ENCODE results near the gene LMNTD2. TPM values are rescaled to one million over a fixed set of nuclear protein-coding genes. Genes with fewer than 3 reads are reported as not detected.

The LMNTD2 gene
- total and polyA plus RNA-seq, 2 of the 13 experiments (the other 11 are each of a cell fraction or from before 2014, with no cell fraction given): 1.1 to 3.1 TPM

DNA sequence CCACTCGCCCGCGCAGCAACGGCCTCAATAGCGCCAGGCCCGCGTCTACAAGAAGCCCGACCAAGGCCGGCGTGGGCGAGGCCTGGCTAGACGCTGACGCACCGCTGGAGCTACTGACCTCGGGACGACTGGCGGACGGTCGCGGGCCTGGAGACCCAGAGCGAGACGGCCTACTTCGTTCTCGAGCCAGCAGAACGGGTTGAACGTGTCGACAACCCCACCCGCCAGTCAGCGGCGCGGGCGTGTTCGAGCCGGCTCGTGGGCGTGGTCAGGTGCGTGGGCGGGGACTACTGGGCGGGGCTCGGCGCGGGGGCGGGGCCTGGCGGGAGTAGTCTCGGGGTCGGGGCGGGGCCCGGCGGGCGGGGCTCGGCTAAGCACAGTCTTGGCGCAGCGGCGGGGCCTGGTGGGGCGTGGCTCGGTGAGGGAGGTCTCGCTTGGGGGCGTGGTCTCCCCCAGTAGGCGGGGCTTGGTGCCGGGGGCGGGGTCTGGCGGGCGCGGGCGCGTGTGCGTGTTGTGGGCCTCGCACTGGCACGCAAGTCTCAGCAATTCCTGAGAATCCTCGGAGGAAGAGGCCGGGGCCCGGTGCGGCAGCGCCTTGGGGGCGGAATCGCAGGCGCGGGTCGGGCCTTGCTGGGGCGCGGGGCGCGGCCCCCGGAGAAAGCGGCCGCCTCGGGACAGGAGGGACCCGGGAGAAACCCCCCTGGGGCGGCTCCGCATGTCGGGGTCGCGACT is 53.4 kb downstream of the LMNTD2 start, which contains the start of gene RNH1 (continued):
- TF ChIP-seq, protein P1, sequence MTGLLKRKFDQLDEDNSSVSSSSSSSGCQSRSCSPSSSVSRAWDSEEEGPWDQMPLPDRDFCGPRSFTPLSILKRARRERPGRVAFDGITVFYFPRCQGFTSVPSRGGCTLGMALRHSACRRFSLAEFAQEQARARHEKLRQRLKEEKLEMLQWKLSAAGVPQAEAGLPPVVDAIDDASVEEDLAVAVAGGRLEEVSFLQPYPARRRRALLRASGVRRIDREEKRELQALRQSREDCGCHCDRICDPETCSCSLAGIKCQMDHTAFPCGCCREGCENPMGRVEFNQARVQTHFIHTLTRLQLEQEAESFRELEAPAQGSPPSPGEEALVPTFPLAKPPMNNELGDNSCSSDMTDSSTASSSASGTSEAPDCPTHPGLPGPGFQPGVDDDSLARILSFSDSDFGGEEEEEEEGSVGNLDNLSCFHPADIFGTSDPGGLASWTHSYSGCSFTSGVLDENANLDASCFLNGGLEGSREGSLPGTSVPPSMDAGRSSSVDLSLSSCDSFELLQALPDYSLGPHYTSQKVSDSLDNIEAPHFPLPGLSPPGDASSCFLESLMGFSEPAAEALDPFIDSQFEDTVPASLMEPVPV (CRISPR knock-in tag; IDR thresholded peaks at IDR 0.05): no peak
- TF ChIP-seq, protein P2, sequence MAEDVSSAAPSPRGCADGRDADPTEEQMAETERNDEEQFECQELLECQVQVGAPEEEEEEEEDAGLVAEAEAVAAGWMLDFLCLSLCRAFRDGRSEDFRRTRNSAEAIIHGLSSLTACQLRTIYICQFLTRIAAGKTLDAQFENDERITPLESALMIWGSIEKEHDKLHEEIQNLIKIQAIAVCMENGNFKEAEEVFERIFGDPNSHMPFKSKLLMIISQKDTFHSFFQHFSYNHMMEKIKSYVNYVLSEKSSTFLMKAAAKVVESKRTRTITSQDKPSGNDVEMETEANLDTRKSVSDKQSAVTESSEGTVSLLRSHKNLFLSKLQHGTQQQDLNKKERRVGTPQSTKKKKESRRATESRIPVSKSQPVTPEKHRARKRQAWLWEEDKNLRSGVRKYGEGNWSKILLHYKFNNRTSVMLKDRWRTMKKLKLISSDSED (CRISPR knock-in tag; IDR thresholded peaks at IDR 0.05): no peak
- TF ChIP-seq, protein P3, sequence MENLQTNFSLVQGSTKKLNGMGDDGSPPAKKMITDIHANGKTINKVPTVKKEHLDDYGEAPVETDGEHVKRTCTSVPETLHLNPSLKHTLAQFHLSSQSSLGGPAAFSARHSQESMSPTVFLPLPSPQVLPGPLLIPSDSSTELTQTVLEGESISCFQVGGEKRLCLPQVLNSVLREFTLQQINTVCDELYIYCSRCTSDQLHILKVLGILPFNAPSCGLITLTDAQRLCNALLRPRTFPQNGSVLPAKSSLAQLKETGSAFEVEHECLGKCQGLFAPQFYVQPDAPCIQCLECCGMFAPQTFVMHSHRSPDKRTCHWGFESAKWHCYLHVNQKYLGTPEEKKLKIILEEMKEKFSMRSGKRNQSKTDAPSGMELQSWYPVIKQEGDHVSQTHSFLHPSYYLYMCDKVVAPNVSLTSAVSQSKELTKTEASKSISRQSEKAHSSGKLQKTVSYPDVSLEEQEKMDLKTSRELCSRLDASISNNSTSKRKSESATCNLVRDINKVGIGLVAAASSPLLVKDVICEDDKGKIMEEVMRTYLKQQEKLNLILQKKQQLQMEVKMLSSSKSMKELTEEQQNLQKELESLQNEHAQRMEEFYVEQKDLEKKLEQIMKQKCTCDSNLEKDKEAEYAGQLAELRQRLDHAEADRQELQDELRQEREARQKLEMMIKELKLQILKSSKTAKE (CRISPR knock-in tag; IDR thresholded peaks at IDR 0.05; ENCODE audit: borderline replicate concordance): no peak
- TF ChIP-seq ZFP36 (IDR thresholded peaks at IDR 0.05; ENCODE audit: borderline replicate concordance, low read depth, low read length, partially characterized antibody): no peak
- TF ChIP-seq ZNF235 (CRISPR knock-in tag; IDR thresholded peaks at IDR 0.05; ENCODE audit: borderline replicate concordance): no peak
- TF ChIP-seq ZNF567 (CRISPR knock-in tag; IDR thresholded peaks at IDR 0.05; ENCODE audit: borderline replicate concordance): no peak
- TF ChIP-seq ZNF331 (CRISPR knock-in tag; IDR thresholded peaks at IDR 0.05): peak; percentile 9; the same call in 1 of the 2 replicates
- no peak for TF ChIP-seq ZNF33B (CRISPR knock-in tag; IDR thresholded peaks at IDR 0.05)
- no peak for TF ChIP-seq ZNF251 (CRISPR knock-in tag; IDR thresholded peaks at IDR 0.05)
- peak; percentile 64; the same call in 1 of the 2 replicates for TF ChIP-seq ZNF329 (CRISPR knock-in tag; IDR thresholded peaks at IDR 0.05; ENCODE audit: low read depth)
- TF ChIP-seq IRF2 (CRISPR knock-in tag; IDR thresholded peaks at IDR 0.05): peak; percentile 48; the same call in 1 of the 2 replicates
- TF ChIP-seq, protein P4, sequence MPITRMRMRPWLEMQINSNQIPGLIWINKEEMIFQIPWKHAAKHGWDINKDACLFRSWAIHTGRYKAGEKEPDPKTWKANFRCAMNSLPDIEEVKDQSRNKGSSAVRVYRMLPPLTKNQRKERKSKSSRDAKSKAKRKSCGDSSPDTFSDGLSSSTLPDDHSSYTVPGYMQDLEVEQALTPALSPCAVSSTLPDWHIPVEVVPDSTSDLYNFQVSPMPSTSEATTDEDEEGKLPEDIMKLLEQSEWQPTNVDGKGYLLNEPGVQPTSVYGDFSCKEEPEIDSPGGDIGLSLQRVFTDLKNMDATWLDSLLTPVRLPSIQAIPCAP (CRISPR knock-in tag; IDR thresholded peaks at IDR 0.05; ENCODE audit: low read depth): no peak
- TF ChIP-seq ATF7 (IDR thresholded peaks at IDR 0.05): no peak
- no peak for TF ChIP-seq ATF7 (CRISPR knock-in tag; IDR thresholded peaks at IDR 0.05)
- peak; percentile 59; the same call in 1 of the 2 replicates for TF ChIP-seq TMF1 (CRISPR knock-in tag; IDR thresholded peaks at IDR 0.05; ENCODE audit: low read depth)
- TF ChIP-seq MIER3 (CRISPR knock-in tag; IDR thresholded peaks at IDR 0.05; ENCODE audit: borderline replicate concordance): 0 out of 2 replicates have a peak, but pooled peaks have one; percentile 16
- TF ChIP-seq, protein P5, sequence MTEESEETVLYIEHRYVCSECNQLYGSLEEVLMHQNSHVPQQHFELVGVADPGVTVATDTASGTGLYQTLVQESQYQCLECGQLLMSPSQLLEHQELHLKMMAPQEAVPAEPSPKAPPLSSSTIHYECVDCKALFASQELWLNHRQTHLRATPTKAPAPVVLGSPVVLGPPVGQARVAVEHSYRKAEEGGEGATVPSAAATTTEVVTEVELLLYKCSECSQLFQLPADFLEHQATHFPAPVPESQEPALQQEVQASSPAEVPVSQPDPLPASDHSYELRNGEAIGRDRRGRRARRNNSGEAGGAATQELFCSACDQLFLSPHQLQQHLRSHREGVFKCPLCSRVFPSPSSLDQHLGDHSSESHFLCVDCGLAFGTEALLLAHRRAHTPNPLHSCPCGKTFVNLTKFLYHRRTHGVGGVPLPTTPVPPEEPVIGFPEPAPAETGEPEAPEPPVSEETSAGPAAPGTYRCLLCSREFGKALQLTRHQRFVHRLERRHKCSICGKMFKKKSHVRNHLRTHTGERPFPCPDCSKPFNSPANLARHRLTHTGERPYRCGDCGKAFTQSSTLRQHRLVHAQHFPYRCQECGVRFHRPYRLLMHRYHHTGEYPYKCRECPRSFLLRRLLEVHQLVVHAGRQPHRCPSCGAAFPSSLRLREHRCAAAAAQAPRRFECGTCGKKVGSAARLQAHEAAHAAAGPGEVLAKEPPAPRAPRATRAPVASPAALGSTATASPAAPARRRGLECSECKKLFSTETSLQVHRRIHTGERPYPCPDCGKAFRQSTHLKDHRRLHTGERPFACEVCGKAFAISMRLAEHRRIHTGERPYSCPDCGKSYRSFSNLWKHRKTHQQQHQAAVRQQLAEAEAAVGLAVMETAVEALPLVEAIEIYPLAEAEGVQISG (CRISPR knock-in tag; IDR thresholded peaks at IDR 0.05): no peak
- no peak for TF ChIP-seq ZNF709 (CRISPR knock-in tag; IDR thresholded peaks at IDR 0.05)
- 0 out of 2 replicates have a peak, but pooled peaks have one; percentile 6 for TF ChIP-seq SNAI1 (CRISPR knock-in tag; IDR thresholded peaks at IDR 0.05; ENCODE audit: borderline replicate concordance)
- no peak for TF ChIP-seq RNF2 (conservative IDR thresholded peaks at IDR 0.05; ENCODE audit: low read depth)
- no peak for TF ChIP-seq ZNF34 (CRISPR knock-in tag; IDR thresholded peaks at IDR 0.05; ENCODE audit: borderline replicate concordance)

All from HepG2 (cell line).